ENCODE data around the gene SURF4. TPM values are rescaled to one million over a fixed set of nuclear protein-coding genes. Genes with fewer than 3 reads are reported as not detected.

Gene SURF4
- total RNA-seq, 2 experiments from 2014 or later, result 90.7 to 94.6 TPM

DNA sequence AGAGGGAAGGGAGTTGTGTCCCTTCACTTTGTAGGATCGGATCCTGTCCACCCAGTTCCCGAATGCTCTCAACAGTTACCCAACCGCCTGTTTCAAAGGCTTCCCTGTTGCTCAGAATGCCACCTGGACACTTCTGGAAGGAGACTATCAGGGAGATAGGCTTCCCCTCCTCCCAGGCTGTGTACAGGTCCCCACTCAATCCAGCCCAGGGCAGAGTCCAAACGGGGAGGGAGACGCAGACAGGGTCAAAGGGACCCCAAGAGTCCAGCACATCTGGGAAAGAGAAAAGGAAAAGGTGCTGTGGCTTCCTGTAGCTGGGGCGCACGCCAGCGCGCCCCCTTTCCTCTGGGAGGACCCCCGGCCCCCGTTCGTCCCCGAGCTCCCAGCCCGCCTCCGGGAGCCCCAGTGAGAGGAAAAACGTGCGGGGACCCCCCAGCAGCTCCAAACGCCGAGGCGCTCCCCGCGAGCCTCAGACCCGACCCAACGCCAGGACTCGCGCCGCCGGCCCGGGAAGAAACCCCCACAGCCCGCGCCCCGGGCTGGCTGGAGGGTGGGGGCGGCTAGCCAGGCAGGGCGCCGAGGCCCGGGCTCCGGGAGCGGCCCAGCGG is 640 bp downstream of the SURF4 start:
- H3K9me3 Mint-ChIP-seq, result no peaks in the 10 kb centered on the region
- peak overlapping the region; percentile 96 for H3K4me3 Mint-ChIP-seq
- ChIA-PET POLR2A (interaction anchor here (0.9 to 8.7 kb wide), 4 partner anchors 10 to 85 kb away, joined by 3 to 109 read pairs (median 11); partner anchors contain the start of genes CACFD1, MED22, RPL7A and SURF1), CTCF (interaction anchor here (0.9 to 1.1 kb wide), 2 partner anchors 18 to 27 kb away, joined by 4 to 5 read pairs; partner anchors contain the start of genes MED22, RPL7A, SURF1 and SURF2)
- intact Hi-C loops (cut with DNase I, micrococcal nuclease), result loop anchor here in 1 of 2 experiments (5.0 kb wide), 2 partner anchors 42 to 87 kb away; partner anchors contain the start of gene REXO4
- DNase-seq (peak in 1 of 14 experiments; percentile 35), ATAC-seq (ENCODE audit: poor library complexity) (no peak)
- Histone ChIP-seq H3K4me1 (ENCODE audit: insufficient read depth, low read length) (peaks cover 61% of the 10 kb centered on the region), H3K9me3 (ENCODE audit: control insufficient read depth in 1 of 2, insufficient read depth in 1 of 2, low read length in 2 of 2) (no peaks in the 10 kb centered on the region), H3K27me3 (ENCODE audit: control insufficient read depth in 1 of 2, insufficient read depth in 2 of 2, low read length in 2 of 2) (no peaks in the 10 kb centered on the region), H3K27ac (ENCODE audit: low read depth in 1 of 2, low read length in 2 of 2) (peak overlapping the region; percentile 81 to 84), H3K4me3 (ENCODE audit: low read length) (peak overlapping the region; percentile 73), H3K36me3 (ENCODE audit: insufficient read depth, low read length) (peaks cover 13% of the 10 kb centered on the region)
- H3K27ac Mint-ChIP-seq, result peak overlapping the region; percentile 98
- no peaks in the 10 kb centered on the region for H3K27me3 Mint-ChIP-seq
- H3K4me1 Mint-ChIP-seq (ENCODE audit: low read depth), result peaks cover 47% of the 10 kb centered on the region
- TF ChIP-seq, protein P1, sequence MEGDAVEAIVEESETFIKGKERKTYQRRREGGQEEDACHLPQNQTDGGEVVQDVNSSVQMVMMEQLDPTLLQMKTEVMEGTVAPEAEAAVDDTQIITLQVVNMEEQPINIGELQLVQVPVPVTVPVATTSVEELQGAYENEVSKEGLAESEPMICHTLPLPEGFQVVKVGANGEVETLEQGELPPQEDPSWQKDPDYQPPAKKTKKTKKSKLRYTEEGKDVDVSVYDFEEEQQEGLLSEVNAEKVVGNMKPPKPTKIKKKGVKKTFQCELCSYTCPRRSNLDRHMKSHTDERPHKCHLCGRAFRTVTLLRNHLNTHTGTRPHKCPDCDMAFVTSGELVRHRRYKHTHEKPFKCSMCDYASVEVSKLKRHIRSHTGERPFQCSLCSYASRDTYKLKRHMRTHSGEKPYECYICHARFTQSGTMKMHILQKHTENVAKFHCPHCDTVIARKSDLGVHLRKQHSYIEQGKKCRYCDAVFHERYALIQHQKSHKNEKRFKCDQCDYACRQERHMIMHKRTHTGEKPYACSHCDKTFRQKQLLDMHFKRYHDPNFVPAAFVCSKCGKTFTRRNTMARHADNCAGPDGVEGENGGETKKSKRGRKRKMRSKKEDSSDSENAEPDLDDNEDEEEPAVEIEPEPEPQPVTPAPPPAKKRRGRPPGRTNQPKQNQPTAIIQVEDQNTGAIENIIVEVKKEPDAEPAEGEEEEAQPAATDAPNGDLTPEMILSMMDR (IDR thresholded peaks at IDR 0.05), result no peak
- H3K36me3 Mint-ChIP-seq (ENCODE audit: low read depth), result peaks cover 27% of the 10 kb centered on the region

DNA sequence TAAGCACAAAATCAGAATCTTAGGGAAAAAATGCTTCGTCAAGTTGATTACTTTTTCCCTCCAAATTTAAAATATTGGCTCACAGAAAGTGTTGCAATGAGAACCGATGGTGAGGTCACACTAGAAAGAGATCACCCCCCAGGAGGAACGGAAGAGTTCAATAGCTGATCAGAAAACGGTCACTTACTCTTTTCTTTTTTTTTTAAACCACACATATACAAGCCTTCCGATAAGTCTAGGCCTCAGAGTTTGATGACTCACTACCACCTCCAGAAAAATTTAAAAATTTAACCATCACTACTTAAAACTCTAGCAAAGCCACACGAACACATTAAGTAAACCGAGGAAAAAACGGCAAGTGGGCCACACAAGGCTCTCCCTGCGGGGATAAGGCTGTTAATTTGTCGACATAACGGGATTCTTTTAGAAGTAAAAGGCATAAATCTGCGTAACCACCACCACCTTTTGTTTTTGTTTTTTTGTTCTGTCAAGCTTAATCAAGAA is 1.2 kb downstream of the SURF4 start:
- TF ChIP-seq, protein P1 (IDR thresholded peaks at IDR 0.05), result no peak
- Histone ChIP-seq H3K27me3 (ENCODE audit: control insufficient read depth in 1 of 2, insufficient read depth in 2 of 2, low read length in 2 of 2) (no peaks in the 10 kb centered on the region), H3K4me1 (ENCODE audit: insufficient read depth, low read length) (peaks cover 67% of the 10 kb centered on the region), H3K9me3 (ENCODE audit: control insufficient read depth in 1 of 2, insufficient read depth in 1 of 2, low read length in 2 of 2) (no peaks in the 10 kb centered on the region), H3K27ac (ENCODE audit: low read depth in 1 of 2, low read length in 2 of 2) (peak overlapping the region; percentile 81 to 84), H3K36me3 (ENCODE audit: insufficient read depth, low read length) (peaks cover 18% of the 10 kb centered on the region), H3K4me3 (ENCODE audit: low read length) (peak overlapping the region; percentile 73)
- Mint-ChIP-seq H3K4me1 (ENCODE audit: low read depth) (peaks cover 53% of the 10 kb centered on the region), H3K36me3 (ENCODE audit: low read depth) (peaks cover 31% of the 10 kb centered on the region), H3K4me3 (peak overlapping the region; percentile 96), H3K27me3 (no peaks in the 10 kb centered on the region), H3K9me3 (no peaks in the 10 kb centered on the region), H3K27ac (peak overlapping the region; percentile 98)
- ChIA-PET POLR2A (interaction anchor here (0.7 to 8.7 kb wide), 5 partner anchors 10 to 85 kb away, joined by 3 to 109 read pairs (median 3); partner anchors contain the start of genes CACFD1, MED22, RPL7A and SURF1), CTCF (interaction anchor here (0.9 to 1.1 kb wide), 2 partner anchors 18 to 27 kb away, joined by 4 to 5 read pairs; partner anchors contain the start of genes MED22, RPL7A, SURF1 and SURF2)
- intact Hi-C loops (cut with DNase I, micrococcal nuclease), result loop anchor here in 1 of 2 experiments (5.0 kb wide), 2 partner anchors 43 to 88 kb away; partner anchors contain the start of gene REXO4
- ATAC-seq (ENCODE audit: poor library complexity) (peak; percentile 13), DNase-seq (peak in 4 of 14 experiments; percentile 44 to 69 (median 58))

DNA sequence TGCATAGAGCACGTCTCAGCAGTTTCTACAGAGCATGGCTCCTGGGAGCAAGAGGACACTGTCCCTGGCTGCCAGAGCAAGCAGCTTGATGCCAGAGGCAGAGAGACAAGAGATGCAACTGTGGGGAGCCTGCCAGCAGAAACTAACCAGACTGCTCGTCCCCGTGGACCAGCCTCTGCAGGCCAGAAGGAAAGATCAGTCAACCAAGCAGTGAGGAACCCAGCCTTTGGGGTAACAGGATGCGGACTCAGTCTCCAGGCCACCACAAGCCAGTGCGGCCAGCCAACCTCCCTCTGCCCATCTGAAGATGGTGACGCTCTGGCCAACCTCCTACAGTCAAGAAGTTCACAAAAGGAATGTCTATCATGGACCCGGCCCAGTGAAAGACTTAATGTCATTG is 3.7 kb downstream of the SURF4 start:
- Histone ChIP-seq H3K4me3 (ENCODE audit: low read length) (peak overlapping the region; percentile 40), H3K27ac (ENCODE audit: low read depth in 1 of 2, low read length in 2 of 2) (peak overlapping the region; percentile 79 to 88), H3K9me3 (ENCODE audit: control insufficient read depth in 1 of 2, insufficient read depth in 1 of 2, low read length in 2 of 2) (no peaks in the 10 kb centered on the region), H3K27me3 (ENCODE audit: control insufficient read depth in 1 of 2, insufficient read depth in 2 of 2, low read length in 2 of 2) (no peaks in the 10 kb centered on the region), H3K4me1 (ENCODE audit: insufficient read depth, low read length) (peaks cover 92% of the 10 kb centered on the region), H3K36me3 (ENCODE audit: insufficient read depth, low read length) (peaks cover 34% of the 10 kb centered on the region)
- Mint-ChIP-seq H3K4me1 (ENCODE audit: low read depth) (peaks cover 70% of the 10 kb centered on the region), H3K27me3 (no peaks in the 10 kb centered on the region), H3K27ac (peak overlapping the region; percentile 94), H3K4me3 (peak overlapping the region; percentile 72), H3K36me3 (ENCODE audit: low read depth) (peaks cover 46% of the 10 kb centered on the region), H3K9me3 (no peaks in the 10 kb centered on the region)
- TF ChIP-seq, protein P1 (IDR thresholded peaks at IDR 0.05), result no peak
- ChIA-PET POLR2A (interaction anchor here (0.6 to 8.7 kb wide), 6 partner anchors 9 to 32 kb away, joined by 3 to 109 read pairs (median 8); partner anchors contain the start of genes MED22, RPL7A, SURF1 and SURF2), CTCF (interaction anchor here (1.3 to 1.8 kb wide), 3 partner anchors 21 to 186 kb away, joined by 6 to 11 read pairs (median 9); partner anchors contain the start of genes MED22 and RPL7A)
- intact Hi-C loops (cut with DNase I, micrococcal nuclease), result no loop called here
- DNase-seq (no peak), ATAC-seq (ENCODE audit: poor library complexity) (no peak)
